Neural cell (in vitro differentiated cells): ENCODE results near the gene TOR4A.

Experiments
- EP300 ChIP-seq: fragments of 450-650 bp; conservative IDR thresholded peaks from 2 replicates; pipeline ENCODE4 v1.6.1; 2014; ENCODE audit warnings: antibody characterized with exemption, mild to moderate bottlenecking, moderate library complexity; ENCODE audit not compliant: poor library complexity, severe bottlenecking
- MXI1 ChIP-seq: fragments of 450-650 bp; conservative IDR thresholded peaks from 2 replicates; pipeline ENCODE4 v1.6.1; 2014; ENCODE audit warnings: antibody characterized with exemption, mild to moderate bottlenecking; ENCODE audit not compliant: poor library complexity, severe bottlenecking
- REST ChIP-seq: IDR thresholded peaks from 2 replicates; pipeline ENCODE4 v1.6.1; 2012; ENCODE audit warnings: borderline replicate concordance
- TAF1 ChIP-seq: IDR thresholded peaks from 2 replicates; pipeline ENCODE4 v1.6.1; 2012; ENCODE audit warnings: low read depth
- TF ChIP-seq, protein P1 (sequence below): fragments of 450-650 bp; IDR thresholded peaks from 2 replicates; pipeline ENCODE4 v1.5.1; 2014; ENCODE audit warnings: antibody characterized with exemption, mild to moderate bottlenecking, moderate library complexity; ENCODE audit not compliant: poor library complexity, severe bottlenecking

DNA sequence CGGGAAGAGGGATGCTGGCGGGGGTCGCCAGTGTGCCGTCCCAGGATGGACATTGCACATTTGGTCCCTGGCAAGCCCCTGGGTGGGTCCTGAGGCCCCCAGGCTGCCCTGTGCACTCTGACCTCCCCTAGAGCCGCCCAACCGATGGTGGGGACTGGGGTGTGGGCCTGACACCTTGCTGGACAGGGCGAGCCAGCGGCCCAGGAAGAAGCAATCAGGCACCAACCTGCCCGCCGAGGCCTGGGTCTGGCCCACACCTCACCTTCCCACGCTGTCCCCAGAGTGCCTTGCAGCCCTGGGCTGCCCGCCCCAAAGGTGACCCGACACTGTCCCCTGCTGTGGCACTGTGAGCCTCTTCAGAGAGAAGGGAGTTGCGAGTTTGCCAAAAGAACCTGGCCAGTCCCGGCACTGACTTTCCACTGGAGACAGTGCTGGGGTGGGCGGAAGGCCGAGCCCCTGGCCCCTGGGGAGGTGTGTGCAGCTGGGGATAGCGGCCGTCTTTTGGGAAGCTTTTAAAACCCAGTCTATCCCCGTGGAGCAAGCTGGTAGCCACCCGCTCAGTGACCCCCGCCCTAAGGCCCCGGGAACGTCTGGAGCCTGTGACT is 36.5 kb downstream of the TOR4A start:
- no peak for TF ChIP-seq EP300
- TF ChIP-seq TAF1: no peak
- TF ChIP-seq, protein P1, sequence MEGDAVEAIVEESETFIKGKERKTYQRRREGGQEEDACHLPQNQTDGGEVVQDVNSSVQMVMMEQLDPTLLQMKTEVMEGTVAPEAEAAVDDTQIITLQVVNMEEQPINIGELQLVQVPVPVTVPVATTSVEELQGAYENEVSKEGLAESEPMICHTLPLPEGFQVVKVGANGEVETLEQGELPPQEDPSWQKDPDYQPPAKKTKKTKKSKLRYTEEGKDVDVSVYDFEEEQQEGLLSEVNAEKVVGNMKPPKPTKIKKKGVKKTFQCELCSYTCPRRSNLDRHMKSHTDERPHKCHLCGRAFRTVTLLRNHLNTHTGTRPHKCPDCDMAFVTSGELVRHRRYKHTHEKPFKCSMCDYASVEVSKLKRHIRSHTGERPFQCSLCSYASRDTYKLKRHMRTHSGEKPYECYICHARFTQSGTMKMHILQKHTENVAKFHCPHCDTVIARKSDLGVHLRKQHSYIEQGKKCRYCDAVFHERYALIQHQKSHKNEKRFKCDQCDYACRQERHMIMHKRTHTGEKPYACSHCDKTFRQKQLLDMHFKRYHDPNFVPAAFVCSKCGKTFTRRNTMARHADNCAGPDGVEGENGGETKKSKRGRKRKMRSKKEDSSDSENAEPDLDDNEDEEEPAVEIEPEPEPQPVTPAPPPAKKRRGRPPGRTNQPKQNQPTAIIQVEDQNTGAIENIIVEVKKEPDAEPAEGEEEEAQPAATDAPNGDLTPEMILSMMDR: no peak
- TF ChIP-seq MXI1: no peak
- TF ChIP-seq REST: no peak
